ENCODE measurements around the gene DLX6. TPM values are rescaled to one million over a fixed set of nuclear protein-coding genes. Genes with fewer than 3 reads are reported as not detected.

The DLX6 gene
- total RNA-seq, 1 experiment from 2014 or later, result not detected

- Histone ChIP-seq H4K20me1 (ENCODE audit: insufficient read depth) (no peaks in the 10 kb centered on the region), H3K4me3 (replicated peaks in 1 of 2; ENCODE audit: low read depth in 1 of 2, low read length in 2 of 2) (no peak overlapping the region), H3K27me3 (ENCODE audit: insufficient read depth, low read length) (peaks cover 28% of the 10 kb centered on the region), H3K79me2 (ENCODE audit: insufficient read depth, low read length) (no peaks in the 10 kb centered on the region), H3K9me2 (ENCODE audit: insufficient read depth) (no peaks in the 10 kb centered on the region), H3K9me3 (ENCODE audit: control insufficient read depth in 1 of 2, insufficient read depth in 1 of 2, low read depth in 1 of 2, low read length in 2 of 2) (no peaks in the 10 kb centered on the region), H2AFZ (ENCODE audit: low read depth, low read length, poor library complexity, severe bottlenecking) (no peak overlapping the region), H3K4me1 (ENCODE audit: control insufficient read depth in 1 of 2, insufficient read depth in 2 of 2, low read length in 2 of 2) (no peaks in the 10 kb centered on the region), H3K36me3 (ENCODE audit: control insufficient read depth in 1 of 2, insufficient read depth in 2 of 2, low read length in 2 of 2) (no peaks in the 10 kb centered on the region), H3K4me2 (ENCODE audit: low read length) (no peak overlapping the region), H3K27ac (ENCODE audit: low read depth, low read length) (no peak overlapping the region), H3K9ac (ENCODE audit: low read length) (no peak overlapping the region)
- TF ChIP-seq ZNF274 (IDR thresholded peaks at IDR 0.05; ENCODE audit: low read depth, low read length) (no peak), FOSL1 (IDR thresholded peaks at IDR 0.05; ENCODE audit: low read depth) (no peak), ZBTB33 (IDR thresholded peaks at IDR 0.05; ENCODE audit: extremely low read depth, insufficient replicate concordance, low read length) (no peak), EZH2 (IDR thresholded peaks at IDR 0.05) (no peak), EGR1 (IDR thresholded peaks at IDR 0.05; ENCODE audit: low read depth) (no peak), ZFX (IDR thresholded peaks at IDR 0.05) (no peak), JUND (IDR thresholded peaks at IDR 0.05) (no peak), RAD21 (IDR thresholded peaks at IDR 0.05; ENCODE audit: low read depth) (no peak), POLR2AphosphoS5 (IDR thresholded peaks at IDR 0.05; ENCODE audit: low read depth, low read length) (no peak), CBX3 (IDR thresholded peaks at IDR 0.05; ENCODE audit: low read depth) (no peak)
- TF ChIP-seq, protein P1, sequence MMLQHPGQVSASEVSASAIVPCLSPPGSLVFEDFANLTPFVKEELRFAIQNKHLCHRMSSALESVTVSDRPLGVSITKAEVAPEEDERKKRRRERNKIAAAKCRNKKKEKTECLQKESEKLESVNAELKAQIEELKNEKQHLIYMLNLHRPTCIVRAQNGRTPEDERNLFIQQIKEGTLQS (IDR thresholded peaks at IDR 0.05), result no peak
- TF ChIP-seq, protein P2, sequence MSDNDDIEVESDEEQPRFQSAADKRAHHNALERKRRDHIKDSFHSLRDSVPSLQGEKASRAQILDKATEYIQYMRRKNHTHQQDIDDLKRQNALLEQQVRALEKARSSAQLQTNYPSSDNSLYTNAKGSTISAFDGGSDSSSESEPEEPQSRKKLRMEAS (IDR thresholded peaks at IDR 0.05), result no peak
- ChIA-PET RAD21 (ENCODE audit: low non-redundant PET in 1 of 2, low total read pairs in 2 of 2, uncharacterized antibody in 2 of 2, unreplicated experiment in 2 of 2) (no interaction called here), POLR2A (no interaction called here), CTCF (no interaction called here)
- BruUV-seq (replicated peaks), result no TSS peak
- ATAC-seq (no peak), DNase-seq (ENCODE audit: low read depth, low spot score) (no peak)
- intact Hi-C loops (cut with micrococcal nuclease), result no loop called here
Observed at GRCh38 chr7:97020601-97020995, 15.2 kb downstream of the DLX6 start.
